Measurements from ENCODE around the gene PRSS1.
A peak's percentile ranks its signal among the peaks of the same experiment; 100 is the strongest.
"Not testable (repeated sequence)": the region's sequence is repeated elsewhere in the genome, so short reads cannot be mapped to it uniquely, and the experiment has no call there.

The PRSS1 gene

DNA sequence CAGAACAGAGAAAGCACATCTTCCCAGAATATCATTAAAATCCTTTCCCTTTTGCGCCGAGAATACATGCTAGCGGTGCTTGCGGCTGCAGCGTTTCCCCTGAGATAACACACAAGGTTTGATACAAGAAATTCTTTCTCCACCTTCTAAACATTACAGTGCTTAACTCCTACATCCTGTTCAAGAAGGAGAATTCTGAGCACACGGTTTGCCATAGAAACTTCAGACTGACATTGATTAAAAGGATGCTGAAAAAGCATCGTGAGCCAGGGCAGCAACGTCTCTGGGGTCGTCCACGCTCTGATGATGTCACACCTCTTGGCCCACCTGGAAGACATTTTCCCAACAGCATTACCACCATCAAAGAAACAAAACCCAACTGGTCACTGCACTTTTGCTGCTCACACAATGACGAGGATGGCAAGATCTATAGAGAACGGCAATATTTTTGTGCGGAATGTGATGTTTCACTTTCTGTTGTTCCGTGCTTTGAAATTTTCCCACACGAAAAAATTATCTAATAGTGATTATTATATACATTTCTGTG lies 27.0 kb upstream of the PRSS1 start:
- DNase-seq (ENCODE audit: low spot score): no peak
- in situ Hi-C loops (cut with MboI; ENCODE audit: low pct_unique_long_range_greater_than_20kb, low sequenced_read_pairs, unreplicated experiment): no loop called here
- no peak for TF ChIP-seq CTCF (IDR thresholded peaks at IDR 0.05; ENCODE audit: extremely low read depth, insufficient read depth, missing control alignments)

DNA sequence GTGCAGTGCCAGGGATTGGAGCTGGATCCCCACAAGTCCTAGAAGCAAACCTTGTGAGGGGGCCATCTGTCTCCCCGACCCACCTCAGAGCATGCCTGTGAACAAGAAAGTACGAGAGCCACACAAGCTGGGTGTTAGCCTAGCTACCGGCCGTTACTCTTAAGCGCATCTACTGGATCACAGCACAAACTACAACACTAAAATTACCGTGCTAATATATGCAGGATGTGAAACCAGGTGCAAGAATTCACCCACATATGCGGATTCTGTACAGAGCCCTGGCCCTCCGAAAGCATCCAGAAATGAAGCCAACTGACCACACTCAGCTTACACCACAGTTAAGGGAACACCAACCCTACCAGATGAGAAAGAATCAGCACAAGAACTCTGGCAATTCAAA lies 16.0 kb upstream of the PRSS1 start:
- in situ Hi-C loops (cut with MboI; ENCODE audit: low pct_unique_long_range_greater_than_20kb, low sequenced_read_pairs, unreplicated experiment): no loop called here
- no peak for DNase-seq (ENCODE audit: low spot score)
- TF ChIP-seq CTCF (IDR thresholded peaks at IDR 0.05; ENCODE audit: extremely low read depth, insufficient read depth, missing control alignments): no peak

GRCh38 chr7:142739923-142740492 lies 9.3 kb upstream of the PRSS1 start:
- TF ChIP-seq CTCF (IDR thresholded peaks at IDR 0.05; ENCODE audit: extremely low read depth, insufficient read depth, missing control alignments): peak; percentile 37
- no peak for DNase-seq (ENCODE audit: low spot score)
- in situ Hi-C loops (cut with MboI; ENCODE audit: low pct_unique_long_range_greater_than_20kb, low sequenced_read_pairs, unreplicated experiment): no loop called here

DNA sequence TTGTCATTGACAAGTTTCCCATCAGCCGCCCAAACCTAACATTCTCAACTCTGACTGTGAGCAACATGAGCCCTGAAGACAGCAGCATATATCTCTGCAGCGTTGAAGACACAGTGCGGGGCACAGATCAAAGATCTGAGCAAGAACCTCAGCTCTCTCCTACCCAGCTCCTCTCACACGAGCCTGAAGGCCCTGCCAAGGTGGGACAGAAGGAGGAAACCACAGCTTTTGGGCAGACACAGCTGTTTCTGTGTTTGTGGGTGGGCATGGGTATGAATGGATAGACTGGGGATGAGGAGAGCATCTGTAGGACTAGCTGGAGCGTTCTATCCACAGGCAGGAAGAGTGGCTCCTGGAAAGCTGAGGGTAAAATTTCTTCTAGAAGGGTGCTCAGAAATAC lies 8.5 kb upstream of the PRSS1 start:
- no peak for DNase-seq (ENCODE audit: low spot score)
- no peak for TF ChIP-seq CTCF (IDR thresholded peaks at IDR 0.05; ENCODE audit: extremely low read depth, insufficient read depth, missing control alignments)
- in situ Hi-C loops (cut with MboI; ENCODE audit: low pct_unique_long_range_greater_than_20kb, low sequenced_read_pairs, unreplicated experiment): no loop called here

GRCh38 chr7:142741932-142742331 lies 7.3 kb upstream of the PRSS1 start:
- DNase-seq (ENCODE audit: low spot score); in situ Hi-C loops (cut with MboI; ENCODE audit: low pct_unique_long_range_greater_than_20kb, low sequenced_read_pairs, unreplicated experiment): not testable (repeated sequence)

DNA sequence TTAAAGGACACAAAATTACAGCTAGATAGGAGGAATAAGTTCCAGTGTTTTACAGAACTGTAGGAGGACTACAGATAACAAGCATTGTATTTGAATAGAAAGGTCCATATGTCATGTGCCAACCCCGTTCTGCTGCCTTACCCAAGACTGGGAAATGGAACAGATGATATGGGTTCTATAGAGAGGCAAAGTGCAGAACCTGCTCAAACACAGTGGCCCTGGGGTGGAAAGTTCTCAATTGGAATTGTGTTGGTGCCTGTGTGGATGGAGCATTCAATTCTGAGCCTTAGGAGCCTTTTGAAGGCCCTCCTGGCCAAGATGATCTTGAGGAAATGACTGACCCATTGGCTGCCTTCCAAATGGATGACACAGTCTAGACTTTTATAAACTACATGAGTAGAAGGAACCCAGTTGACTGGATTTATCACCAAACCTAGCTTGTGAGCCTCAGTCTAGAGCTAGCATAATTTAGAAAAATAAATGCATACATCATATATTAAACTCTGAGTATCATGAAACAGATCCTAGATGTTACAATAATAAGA lies 4.1 kb upstream of the PRSS1 start:
- in situ Hi-C loops (cut with MboI; ENCODE audit: low pct_unique_long_range_greater_than_20kb, low sequenced_read_pairs, unreplicated experiment): no loop called here
- TF ChIP-seq CTCF (IDR thresholded peaks at IDR 0.05; ENCODE audit: extremely low read depth, insufficient read depth, missing control alignments): no peak
- no peak for DNase-seq (ENCODE audit: low spot score)

DNA sequence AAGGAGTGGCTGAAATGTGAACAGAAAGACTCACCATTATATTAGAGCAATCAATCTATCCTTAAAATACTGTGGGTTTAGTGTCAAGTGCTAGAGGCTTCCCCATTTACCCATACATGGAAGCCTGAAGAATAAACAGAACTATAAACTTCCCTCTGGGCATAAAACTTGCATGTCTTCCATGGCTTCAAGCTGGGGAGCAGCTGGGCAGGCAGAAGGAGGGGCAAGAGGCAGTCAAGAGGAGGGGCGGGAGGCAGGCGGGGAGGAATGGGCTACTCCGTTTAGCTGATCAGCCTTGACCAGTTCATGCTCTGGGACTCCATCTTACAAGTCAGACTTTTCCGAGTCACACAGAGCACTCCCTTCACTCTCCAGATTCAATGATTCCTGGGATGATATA lies 3.5 kb upstream of the PRSS1 start:
- DNase-seq (ENCODE audit: low spot score): no peak
- in situ Hi-C loops (cut with MboI; ENCODE audit: low pct_unique_long_range_greater_than_20kb, low sequenced_read_pairs, unreplicated experiment): no loop called here
- no peak for TF ChIP-seq CTCF (IDR thresholded peaks at IDR 0.05; ENCODE audit: extremely low read depth, insufficient read depth, missing control alignments)

Data from GM13977 (cell line).